Smooth muscle cell (in vitro differentiated cells): ENCODE measurements around the gene KRT4. TPM values are rescaled to one million over a fixed set of nuclear protein-coding genes. Genes with fewer than 3 reads are reported as not detected.

Experiments
- DNase-seq: peaks from one replicate; lab custom pipeline; 2025; ENCODE audit not compliant: unreplicated experiment; lab: John Stamatoyannopoulos, UW
- H2AFZ ChIP-seq: fragments of 200-600 bp; sonication (generic); 2 replicates; pipeline ENCODE4 v1.6.0; 2016; ENCODE audit warnings: antibody characterized with exemption, low read depth, mild to moderate bottlenecking
- H3F3A ChIP-seq: fragments of 200-600 bp; sonication (generic); 2 replicates; pipeline ENCODE4 v1.6.0; 2017; ENCODE audit warnings: antibody characterized with exemption, low read depth
- H3K27ac ChIP-seq: fragments of 200-600 bp; sonication (generic); 2 replicates; pipeline ENCODE4 v1.5.1; 2016; ENCODE audit warnings: low read depth, mild to moderate bottlenecking
- H3K27me3 ChIP-seq: fragments of 200-600 bp; sonication (generic); 2 replicates; pipeline ENCODE4 v1.6.1; 2016; ENCODE audit warnings: low read depth, mild to moderate bottlenecking
- H3K36me3 ChIP-seq: fragments of 200-600 bp; sonication (generic); 2 replicates; pipeline ENCODE4 v1.5.1; 2016; ENCODE audit warnings: low read depth
- H3K4me1 ChIP-seq: fragments of 200-600 bp; sonication (generic); 2 replicates; pipeline ENCODE4 v1.5.1; 2016; ENCODE audit warnings: low read depth
- H3K4me2 ChIP-seq: fragments of 200-600 bp; sonication (generic); 2 replicates; pipeline ENCODE4 v1.6.0; 2016; ENCODE audit warnings: mild to moderate bottlenecking
- H3K4me3 ChIP-seq: fragments of 200-600 bp; sonication (generic); 2 replicates; pipeline ENCODE4 v1.5.1; 2016; ENCODE audit warnings: mild to moderate bottlenecking
- H3K79me2 ChIP-seq: fragments of 200-600 bp; sonication (generic); 2 replicates; pipeline ENCODE4 v1.6.0; 2016; ENCODE audit warnings: low read depth, mild to moderate bottlenecking
- H3K9ac ChIP-seq: fragments of 200-600 bp; sonication (generic); 2 replicates; pipeline ENCODE4 v1.6.0; 2016; ENCODE audit warnings: low read depth
- H3K9me3 ChIP-seq: fragments of 200-600 bp; sonication (generic); replicated peaks from 2 replicates; pipeline ENCODE4 v1.5.1; 2016; ENCODE audit warnings: low read depth
- H4K20me1 ChIP-seq: fragments of 200-600 bp; sonication (generic); 2 replicates; pipeline ENCODE4 v1.6.0; 2016; ENCODE audit warnings: low read depth
- WGBS: methylation state at CpG from one replicate; pipeline ENCODE4 v1.1.7; 2016; ENCODE audit warnings: low lambda C conversion rate; 5-methylcytosine and 5-hydroxymethylcytosine counted together
- polyA plus RNA-seq: library from polyadenylated mRNA; unstranded; fragments of >200 nt; fragmentation: Nextera tagmentation; extraction: Ambion mirVana; gene quantifications from 2 replicates; pipeline ENCODE4 v1.2.1, GENCODE V29; 2016
- total RNA-seq: library from RNA; depleted of rRNA; stranded (reverse); fragments of >200 nt; gene quantifications from 2 replicates; pipeline ENCODE4 v1.2.3, GENCODE V29; 2014
- TF ChIP-seq, protein P1 (sequence below): fragments of 200-600 bp; sonication (generic); IDR thresholded peaks from 2 replicates; pipeline ENCODE4 v1.5.1; 2017; ENCODE audit warnings: borderline replicate concordance, mild to moderate bottlenecking, antibody characterized with exemption; ENCODE audit not compliant: insufficient read depth, poor library complexity, severe bottlenecking

The KRT4 gene
- total and polyA plus RNA-seq, 2 experiments from 2014 or later = not detected

DNA sequence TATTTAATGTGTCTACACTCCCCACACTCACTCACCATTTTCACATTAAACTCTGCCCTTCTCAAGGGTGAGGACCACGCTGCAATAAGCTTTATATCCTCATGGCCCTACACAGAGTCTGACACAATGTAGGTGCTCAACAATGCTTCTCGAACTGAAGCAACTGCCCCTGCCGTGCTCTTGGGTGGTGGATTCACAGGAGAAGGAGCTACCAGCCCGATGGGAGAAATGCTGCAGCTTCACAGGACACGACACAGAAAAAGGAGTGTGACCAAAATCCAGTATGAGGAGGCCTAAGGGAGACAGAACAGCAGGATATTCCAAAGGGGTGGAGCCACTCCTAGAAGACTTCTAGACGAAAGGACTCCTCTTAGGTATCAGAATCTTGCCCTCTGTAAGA lies 11.5 kb downstream of the KRT4 start:
- H3K9me3 ChIP-seq = no peaks in the 10 kb centered on the region
- WGBS = 72% methylated on average over 6 of the region's 6 CpGs
- DNase-seq = no peak
- TF ChIP-seq, protein P1, sequence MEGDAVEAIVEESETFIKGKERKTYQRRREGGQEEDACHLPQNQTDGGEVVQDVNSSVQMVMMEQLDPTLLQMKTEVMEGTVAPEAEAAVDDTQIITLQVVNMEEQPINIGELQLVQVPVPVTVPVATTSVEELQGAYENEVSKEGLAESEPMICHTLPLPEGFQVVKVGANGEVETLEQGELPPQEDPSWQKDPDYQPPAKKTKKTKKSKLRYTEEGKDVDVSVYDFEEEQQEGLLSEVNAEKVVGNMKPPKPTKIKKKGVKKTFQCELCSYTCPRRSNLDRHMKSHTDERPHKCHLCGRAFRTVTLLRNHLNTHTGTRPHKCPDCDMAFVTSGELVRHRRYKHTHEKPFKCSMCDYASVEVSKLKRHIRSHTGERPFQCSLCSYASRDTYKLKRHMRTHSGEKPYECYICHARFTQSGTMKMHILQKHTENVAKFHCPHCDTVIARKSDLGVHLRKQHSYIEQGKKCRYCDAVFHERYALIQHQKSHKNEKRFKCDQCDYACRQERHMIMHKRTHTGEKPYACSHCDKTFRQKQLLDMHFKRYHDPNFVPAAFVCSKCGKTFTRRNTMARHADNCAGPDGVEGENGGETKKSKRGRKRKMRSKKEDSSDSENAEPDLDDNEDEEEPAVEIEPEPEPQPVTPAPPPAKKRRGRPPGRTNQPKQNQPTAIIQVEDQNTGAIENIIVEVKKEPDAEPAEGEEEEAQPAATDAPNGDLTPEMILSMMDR = no peak
- H3K4me1 ChIP-seq = no peaks in the 10 kb centered on the region
- no peak overlapping the region for H3K27ac ChIP-seq
- no peak overlapping the region for H3K9ac ChIP-seq
- H3K36me3 ChIP-seq = no peaks in the 10 kb centered on the region
- no peak overlapping the region for H3K4me2 ChIP-seq
- no peaks in the 10 kb centered on the region for H3K27me3 ChIP-seq
- no peak overlapping the region for H3K4me3 ChIP-seq
- no peaks in the 10 kb centered on the region for H3K79me2 ChIP-seq
- no peak overlapping the region for H2AFZ ChIP-seq
- no peaks in the 10 kb centered on the region for H4K20me1 ChIP-seq
- no peaks in the 10 kb centered on the region for H3F3A ChIP-seq

DNA sequence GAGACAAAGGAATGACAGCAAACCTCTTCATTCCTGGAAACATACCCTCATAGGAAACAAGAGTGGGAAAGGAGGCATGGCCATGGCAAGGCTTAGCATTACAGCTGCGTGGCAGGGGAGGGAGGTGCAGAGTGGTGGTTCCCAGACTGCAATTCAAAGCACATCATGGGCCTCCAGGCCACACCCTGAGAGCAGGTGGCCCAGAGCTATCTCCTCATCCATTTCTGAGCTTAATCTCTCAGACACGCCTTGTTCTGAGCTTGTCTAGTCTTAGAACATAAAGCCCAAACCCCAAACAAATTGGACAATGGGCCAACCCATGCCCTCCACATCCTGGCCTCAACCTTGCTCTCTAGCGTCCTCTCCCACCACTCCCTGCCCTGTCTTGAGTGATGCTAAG lies 12.1 kb downstream of the KRT4 start:
- Histone ChIP-seq H3K36me3 (no peaks in the 10 kb centered on the region), H3K4me1 (no peaks in the 10 kb centered on the region), H3K27ac (no peak overlapping the region), H3K4me3 (no peak overlapping the region), H3F3A (no peaks in the 10 kb centered on the region), H3K4me2 (no peak overlapping the region), H3K9me3 (no peaks in the 10 kb centered on the region), H3K27me3 (no peaks in the 10 kb centered on the region), H3K79me2 (no peaks in the 10 kb centered on the region), H4K20me1 (no peaks in the 10 kb centered on the region), H3K9ac (no peak overlapping the region), H2AFZ (no peak overlapping the region)
- TF ChIP-seq, protein P1 = no peak
- WGBS = 85% methylated on average over 3 of the region's 3 CpGs
- no peak for DNase-seq

- no peak overlapping the region for H3K4me2 ChIP-seq
- no peak overlapping the region for H3K27ac ChIP-seq
- no peak for DNase-seq
- no peaks in the 10 kb centered on the region for H3K79me2 ChIP-seq
- H3K9me3 ChIP-seq = no peaks in the 10 kb centered on the region
- WGBS = 85% methylated on average over 1 of the region's 1 CpG
- no peaks in the 10 kb centered on the region for H4K20me1 ChIP-seq
- no peak overlapping the region for H3K9ac ChIP-seq
- no peaks in the 10 kb centered on the region for H3F3A ChIP-seq
- H3K27me3 ChIP-seq = no peaks in the 10 kb centered on the region
- H3K36me3 ChIP-seq = no peaks in the 10 kb centered on the region
- H3K4me1 ChIP-seq = no peaks in the 10 kb centered on the region
- TF ChIP-seq, protein P1 = no peak
- no peak overlapping the region for H2AFZ ChIP-seq
- no peak overlapping the region for H3K4me3 ChIP-seq
Measured at GRCh38 chr12:52800259-52800917, 13.5 kb downstream of the KRT4 start.
